HEK293 (cell line): ENCODE results near the gene EXOG.

Experiments
- CTCF ChIA-PET: fragments of 350-600 bp; formaldehyde crosslinking; extraction: SDS; loops from one replicate; lab custom pipeline; 2021; ENCODE audit warnings: antibody characterized with exemption; lab: Yijun Ruan, JAX
- POLR2A ChIA-PET: fragments of 300-600 bp; formaldehyde crosslinking; extraction: SDS; loops from one replicate; lab custom pipeline; 2020; ENCODE audit warnings: antibody characterized with exemption, inconsistent platforms; lab: Yijun Ruan, JAX
- H3K27ac ChIP-seq: fragments of 200-500 bp; sonication (Bioruptor generic); 2 replicates; pipeline ENCODE4 v1.5.1; 2014; ENCODE audit warnings: low read depth, low read length, control low read depth, inconsistent platforms; ENCODE audit errors: extremely low read depth
- H3K36me3 ChIP-seq, 2 experiments: fragments of 200-500 bp in 1 of 2; sonication (Bioruptor generic) in 1 of 2; 1 replicate in 1 of 2; 2 replicates in 1 of 2; pipeline ENCODE4 v1.5.1; 2014 to 2017; ENCODE audit warnings: inconsistent platforms in 2 of 2, low read length in 2 of 2; ENCODE audit not compliant: control insufficient read depth in 2 of 2, insufficient read depth in 1 of 2
- H3K4me1 ChIP-seq: fragments of 200-500 bp; sonication (Bioruptor generic); 2 replicates; pipeline ENCODE4 v1.5.1; 2014; ENCODE audit warnings: mild to moderate bottlenecking, low read length, inconsistent platforms; ENCODE audit not compliant: control insufficient read depth, insufficient read depth
- H3K4me3 ChIP-seq: 2 replicates; pipeline ENCODE4 v1.5.1; 2011; ENCODE audit warnings: low read depth, mild to moderate bottlenecking, control low read depth, low read length, moderate library complexity
- H3K9me3 ChIP-seq: fragments of 200-500 bp; sonication (Bioruptor generic); 2 replicates; pipeline ENCODE4 v1.5.1; 2014; ENCODE audit warnings: low read depth, low read length, inconsistent platforms; ENCODE audit not compliant: control insufficient read depth, insufficient read depth
- KLF1 ChIP-seq: fragments of 450-650 bp; formaldehyde crosslinking; IDR thresholded peaks from 2 replicates; pipeline ENCODE4 v1.5.1; 2016; ENCODE audit warnings: missing biosample characterization, missing genetic modification characterization
- SCRT2 ChIP-seq: fragments of 450-650 bp; formaldehyde crosslinking; IDR thresholded peaks from 2 replicates; pipeline ENCODE4 v1.5.1; 2016; ENCODE audit warnings: missing biosample characterization, missing genetic modification characterization
- ZBTB17 ChIP-seq: fragments of 450-650 bp; formaldehyde crosslinking; IDR thresholded peaks from 2 replicates; pipeline ENCODE4 v1.5.1; 2016; ENCODE audit warnings: missing biosample characterization, missing genetic modification characterization
- ZNF157 ChIP-seq: fragments of 450-650 bp; formaldehyde crosslinking; IDR thresholded peaks from 2 replicates; pipeline ENCODE4 v1.5.1; 2016; ENCODE audit warnings: missing biosample characterization, missing genetic modification characterization
- ZNF174 ChIP-seq: fragments of 450-650 bp; formaldehyde crosslinking; IDR thresholded peaks from 2 replicates; pipeline ENCODE4 v1.5.0; 2017; ENCODE audit warnings: missing biosample characterization, mild to moderate bottlenecking, missing genetic modification characterization
- ZNF248 ChIP-seq: fragments of 450-650 bp; formaldehyde crosslinking; IDR thresholded peaks from 2 replicates; pipeline ENCODE4 v1.5.1; 2017; ENCODE audit warnings: missing biosample characterization, missing genetic modification characterization
- ZNF37A ChIP-seq: fragments of 450-650 bp; IDR thresholded peaks from 2 replicates; pipeline ENCODE4 v1.5.1; 2018; ENCODE audit warnings: missing biosample characterization, missing genetic modification characterization
- ZNF404 ChIP-seq: fragments of 450-650 bp; formaldehyde crosslinking; IDR thresholded peaks from 2 replicates; pipeline ENCODE4 v1.5.1; 2017; ENCODE audit warnings: missing biosample characterization, missing genetic modification characterization
- ZNF549 ChIP-seq: fragments of 450-650 bp; IDR thresholded peaks from 2 replicates; pipeline ENCODE4 v1.5.1; 2018; ENCODE audit warnings: missing biosample characterization, missing genetic modification characterization, mild to moderate bottlenecking, inconsistent platforms, moderate library complexity
- ZNF555 ChIP-seq: fragments of 450-650 bp; formaldehyde crosslinking; conservative IDR thresholded peaks from 2 replicates; pipeline ENCODE4 v1.5.1; 2017; ENCODE audit warnings: missing biosample characterization, mild to moderate bottlenecking, missing genetic modification characterization, inconsistent platforms
- TF ChIP-seq, protein P1 (sequence below): fragments of 450-650 bp; formaldehyde crosslinking; conservative IDR thresholded peaks from 2 replicates; pipeline ENCODE4 v1.5.1; 2016; ENCODE audit warnings: low read depth, missing biosample characterization, missing genetic modification characterization
- TF ChIP-seq, protein P2 (sequence below): fragments of 450-650 bp; formaldehyde crosslinking; IDR thresholded peaks from 2 replicates; pipeline ENCODE4 v1.5.1; 2016; ENCODE audit warnings: missing biosample characterization, missing genetic modification characterization
- TF ChIP-seq, protein P3 (sequence below): fragments of 450-650 bp; formaldehyde crosslinking; IDR thresholded peaks from 2 replicates; pipeline ENCODE4 v1.5.1; 2016; ENCODE audit warnings: missing biosample characterization, missing genetic modification characterization
- TF ChIP-seq, protein P4 (sequence below): fragments of 450-650 bp; formaldehyde crosslinking; IDR thresholded peaks from 2 replicates; pipeline ENCODE4 v1.5.1; 2016; ENCODE audit warnings: missing biosample characterization, missing genetic modification characterization, low read depth

The EXOG gene

DNA sequence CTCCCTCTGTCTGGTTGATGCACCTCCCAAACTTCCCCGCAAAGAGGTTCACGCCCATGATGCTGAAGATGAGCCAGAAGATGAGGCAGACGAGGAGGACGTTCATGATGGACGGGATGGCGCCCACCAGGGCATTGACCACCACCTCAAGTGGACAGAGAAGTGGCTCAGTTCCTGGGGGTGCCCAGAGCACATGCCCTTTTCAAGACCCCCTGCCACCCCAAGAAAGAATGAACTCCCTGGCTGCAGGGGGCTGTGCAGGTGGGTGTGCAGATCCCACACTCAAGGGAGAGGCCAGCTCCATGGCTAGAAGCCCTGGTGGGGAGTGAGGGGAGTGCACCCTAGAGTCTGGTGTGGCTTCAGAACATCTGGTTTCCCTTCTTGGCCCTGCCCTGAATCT is 64.1 kb downstream of the EXOG start (continued):
- TF ChIP-seq, protein P1, sequence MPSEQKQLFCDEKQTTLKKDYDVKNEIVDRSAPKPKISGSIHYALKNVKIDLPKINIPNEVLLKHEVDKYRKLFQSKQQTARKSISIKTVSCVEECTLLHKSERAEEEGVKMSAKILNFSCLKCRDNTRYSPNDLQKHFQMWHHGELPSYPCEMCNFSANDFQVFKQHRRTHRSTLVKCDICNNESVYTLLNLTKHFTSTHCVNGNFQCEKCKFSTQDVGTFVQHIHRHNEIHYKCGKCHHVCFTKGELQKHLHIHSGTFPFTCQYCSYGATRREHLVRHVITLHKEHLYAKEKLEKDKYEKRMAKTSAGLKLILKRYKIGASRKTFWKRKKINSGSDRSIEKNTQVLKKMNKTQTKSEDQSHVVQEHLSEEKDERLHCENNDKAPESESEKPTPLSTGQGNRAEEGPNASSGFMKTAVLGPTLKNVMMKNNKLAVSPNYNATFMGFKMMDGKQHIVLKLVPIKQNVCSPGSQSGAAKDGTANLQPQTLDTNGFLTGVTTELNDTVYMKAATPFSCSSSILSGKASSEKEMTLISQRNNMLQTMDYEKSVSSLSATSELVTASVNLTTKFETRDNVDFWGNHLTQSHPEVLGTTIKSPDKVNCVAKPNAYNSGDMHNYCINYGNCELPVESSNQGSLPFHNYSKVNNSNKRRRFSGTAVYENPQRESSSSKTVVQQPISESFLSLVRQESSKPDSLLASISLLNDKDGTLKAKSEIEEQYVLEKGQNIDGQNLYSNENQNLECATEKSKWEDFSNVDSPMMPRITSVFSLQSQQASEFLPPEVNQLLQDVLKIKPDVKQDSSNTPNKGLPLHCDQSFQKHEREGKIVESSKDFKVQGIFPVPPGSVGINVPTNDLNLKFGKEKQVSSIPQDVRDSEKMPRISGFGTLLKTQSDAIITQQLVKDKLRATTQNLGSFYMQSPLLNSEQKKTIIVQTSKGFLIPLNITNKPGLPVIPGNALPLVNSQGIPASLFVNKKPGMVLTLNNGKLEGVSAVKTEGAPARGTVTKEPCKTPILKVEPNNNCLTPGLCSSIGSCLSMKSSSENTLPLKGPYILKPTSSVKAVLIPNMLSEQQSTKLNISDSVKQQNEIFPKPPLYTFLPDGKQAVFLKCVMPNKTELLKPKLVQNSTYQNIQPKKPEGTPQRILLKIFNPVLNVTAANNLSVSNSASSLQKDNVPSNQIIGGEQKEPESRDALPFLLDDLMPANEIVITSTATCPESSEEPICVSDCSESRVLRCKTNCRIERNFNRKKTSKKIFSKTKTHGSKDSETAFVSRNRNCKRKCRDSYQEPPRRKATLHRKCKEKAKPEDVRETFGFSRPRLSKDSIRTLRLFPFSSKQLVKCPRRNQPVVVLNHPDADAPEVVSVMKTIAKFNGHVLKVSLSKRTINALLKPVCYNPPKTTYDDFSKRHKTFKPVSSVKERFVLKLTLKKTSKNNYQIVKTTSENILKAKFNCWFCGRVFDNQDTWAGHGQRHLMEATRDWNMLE (tag by site-specific recombination) = no peak
- TF ChIP-seq, protein P2, sequence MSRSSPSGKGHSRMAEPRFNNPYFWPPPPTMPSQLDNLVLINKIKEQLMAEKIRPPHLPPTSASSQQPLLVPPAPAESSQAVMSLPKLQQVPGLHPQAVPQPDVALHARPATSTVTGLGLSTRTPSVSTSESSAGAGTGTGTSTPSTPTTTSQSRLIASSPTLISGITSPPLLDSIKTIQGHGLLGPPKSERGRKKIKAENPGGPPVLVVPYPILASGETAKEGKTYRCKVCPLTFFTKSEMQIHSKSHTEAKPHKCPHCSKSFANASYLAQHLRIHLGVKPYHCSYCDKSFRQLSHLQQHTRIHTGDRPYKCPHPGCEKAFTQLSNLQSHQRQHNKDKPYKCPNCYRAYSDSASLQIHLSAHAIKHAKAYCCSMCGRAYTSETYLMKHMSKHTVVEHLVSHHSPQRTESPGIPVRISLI (tag by site-specific recombination) = no peak
- TF ChIP-seq ZNF555 (tag by site-specific recombination) (no peak), ZNF37A (tag by site-specific recombination) (no peak)

DNA sequence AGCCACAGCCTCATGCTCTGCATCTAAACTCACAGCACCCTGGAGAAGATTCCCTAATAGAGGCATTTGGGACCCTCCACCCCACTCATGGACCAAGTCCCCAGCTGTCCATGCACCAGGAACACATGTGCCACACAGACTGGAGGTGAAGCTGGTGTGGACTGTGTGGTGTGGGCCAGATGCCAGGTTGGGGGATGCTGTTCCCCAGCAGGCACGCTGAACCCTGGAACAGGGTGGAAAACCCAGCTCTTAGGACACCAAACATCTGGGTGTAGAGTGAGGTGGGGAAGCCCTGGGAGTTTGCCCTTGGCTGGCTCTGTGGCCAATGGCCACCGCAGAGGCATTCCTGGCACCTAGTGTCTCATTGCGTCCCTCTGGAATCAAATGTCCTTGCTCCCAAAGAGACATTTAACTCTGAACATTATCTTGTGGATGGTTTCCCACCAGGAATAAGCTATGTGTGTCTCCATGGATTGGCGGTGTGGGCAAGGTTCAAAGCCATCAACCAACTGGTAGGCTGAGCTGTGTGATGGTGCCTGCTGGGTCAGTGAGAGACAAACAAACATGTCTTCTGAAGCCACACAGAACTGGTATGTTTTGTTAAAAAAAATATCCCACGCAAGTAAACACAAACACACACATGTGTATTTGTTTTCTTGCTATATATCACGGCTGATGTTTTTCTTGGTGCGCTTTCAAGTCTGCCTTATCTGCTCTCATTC is 65.0 kb downstream of the EXOG start:
- POLR2A ChIA-PET = no interaction called here
- CTCF ChIA-PET = interaction anchor here (0.5 kb wide), 1 partner anchor 1071 kb away, joined by 3 read pairs; no protein-coding TSS in a partner anchor
- Histone ChIP-seq H3K4me1 (no peaks in the 10 kb centered on the region), H3K36me3 (no peaks in the 10 kb centered on the region), H3K27ac (no peak overlapping the region), H3K4me3 (no peak overlapping the region), H3K9me3 (no peaks in the 10 kb centered on the region)
- no peak for TF ChIP-seq ZNF404
- no peak for TF ChIP-seq SCRT2 (tag by site-specific recombination)
- TF ChIP-seq ZNF248 (tag by site-specific recombination) = no peak
- TF ChIP-seq, protein P3, sequence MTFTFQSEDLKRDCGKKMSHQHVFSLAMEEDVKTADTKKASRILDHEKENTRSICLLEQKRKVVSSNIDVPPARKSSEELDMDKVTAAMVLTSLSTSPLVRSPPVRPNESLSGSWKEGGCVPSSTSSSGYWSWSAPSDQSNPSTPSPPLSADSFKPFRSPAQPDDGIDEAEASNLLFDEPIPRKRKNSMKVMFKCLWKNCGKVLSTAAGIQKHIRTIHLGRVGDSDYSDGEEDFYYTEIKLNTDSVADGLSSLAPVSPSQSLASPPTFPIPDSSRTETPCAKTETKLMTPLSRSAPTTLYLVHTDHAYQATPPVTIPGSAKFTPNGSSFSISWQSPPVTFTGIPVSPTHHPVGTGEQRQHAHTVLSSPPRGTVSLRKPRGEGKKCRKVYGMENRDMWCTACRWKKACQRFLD (tag by site-specific recombination) = no peak
- no peak for TF ChIP-seq ZNF157 (tag by site-specific recombination)
- TF ChIP-seq, protein P4, sequence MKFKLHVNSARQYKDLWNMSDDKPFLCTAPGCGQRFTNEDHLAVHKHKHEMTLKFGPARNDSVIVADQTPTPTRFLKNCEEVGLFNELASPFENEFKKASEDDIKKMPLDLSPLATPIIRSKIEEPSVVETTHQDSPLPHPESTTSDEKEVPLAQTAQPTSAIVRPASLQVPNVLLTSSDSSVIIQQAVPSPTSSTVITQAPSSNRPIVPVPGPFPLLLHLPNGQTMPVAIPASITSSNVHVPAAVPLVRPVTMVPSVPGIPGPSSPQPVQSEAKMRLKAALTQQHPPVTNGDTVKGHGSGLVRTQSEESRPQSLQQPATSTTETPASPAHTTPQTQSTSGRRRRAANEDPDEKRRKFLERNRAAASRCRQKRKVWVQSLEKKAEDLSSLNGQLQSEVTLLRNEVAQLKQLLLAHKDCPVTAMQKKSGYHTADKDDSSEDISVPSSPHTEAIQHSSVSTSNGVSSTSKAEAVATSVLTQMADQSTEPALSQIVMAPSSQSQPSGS (tag by site-specific recombination) = no peak
- no peak for TF ChIP-seq KLF1 (tag by site-specific recombination)
- TF ChIP-seq ZBTB17 (tag by site-specific recombination) = no peak
- TF ChIP-seq ZNF549 = no peak
- TF ChIP-seq ZNF174 (tag by site-specific recombination) = no peak
